ENCODE data around the gene ANKRD11.

DNA sequence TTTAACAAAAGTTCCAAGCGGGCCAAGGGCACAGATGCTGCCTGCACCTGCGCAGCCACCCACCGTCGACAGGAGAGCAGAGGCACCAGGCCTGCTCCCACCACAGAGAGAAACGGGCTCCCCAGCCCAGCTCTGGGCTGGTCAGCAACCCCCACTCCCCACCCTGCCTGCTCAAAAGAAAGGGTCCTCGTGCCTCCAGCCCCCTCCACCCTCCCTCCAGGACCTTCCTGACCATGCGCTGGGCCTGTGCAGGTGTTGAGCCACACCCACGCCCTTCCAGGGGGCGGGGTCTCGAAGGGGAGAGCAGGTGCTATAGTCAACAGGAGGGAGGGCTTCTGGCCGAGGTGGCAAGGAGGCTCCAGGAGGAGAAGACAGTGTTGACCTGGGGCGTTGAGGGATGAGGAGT lies 247.6 kb downstream of the ANKRD11 start:
- TF ChIP-seq CTCF (IDR thresholded peaks at IDR 0.05; ENCODE audit: insufficient read depth, low read length, poor library complexity, severe bottlenecking) = no peak
- no peak for TF ChIP-seq EZH2phosphoT487 (conservative IDR thresholded peaks at IDR 0.05; ENCODE audit: low read length)

All from SU-DHL-6 (cell line).